ENCODE measurements around the gene PCSK6. TPM values are rescaled to one million over a fixed set of nuclear protein-coding genes. Genes with fewer than 3 reads are reported as not detected.

PCSK6 gene
- total and polyA plus RNA-seq, 2 of the 8 experiments (the other 6 are each of a cell fraction or from before 2014, with no cell fraction given): 1.9 to 4.0 TPM

DNA sequence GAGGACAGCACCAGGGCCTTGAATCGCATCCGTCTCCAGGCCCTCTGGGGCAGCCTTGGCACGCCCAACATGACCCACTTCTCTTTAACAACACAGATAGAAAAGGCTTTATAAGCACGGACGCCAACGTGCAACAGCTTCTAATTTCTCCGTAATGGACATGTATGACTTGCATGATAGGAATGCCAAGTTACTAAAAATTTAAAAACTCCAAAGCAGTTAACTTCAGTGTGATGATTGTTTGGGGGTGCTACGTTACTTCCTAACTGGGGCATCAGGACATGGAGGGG is 163.5 kb downstream of the PCSK6 start:
- Histone ChIP-seq H3K4me2 (ENCODE audit: insufficient read depth in 1 of 2, low read depth in 2 of 2, low read length in 2 of 2) (no peak overlapping the region), H3K9ac (replicated peaks in 1 of 4; ENCODE audit: extremely low read depth in 1 of 4, low read depth in 3 of 4, low read length in 3 of 4) (no peak overlapping the region), H4K8ac (ENCODE audit: extremely low read depth, insufficient read depth, low read length) (no peak overlapping the region), H3K56ac (replicated peaks; ENCODE audit: insufficient read length, low read depth, low read length) (no peak overlapping the region), H3K79me1 (ENCODE audit: low read depth, low read length) (no peaks in the 10 kb centered on the region), H3K23me2 (ENCODE audit: low read depth, low read length) (no peaks in the 10 kb centered on the region), H3K4ac (replicated peaks; ENCODE audit: insufficient read length, low read depth, low read length) (no peak overlapping the region), H2BK5ac (ENCODE audit: low read depth, low read length) (no peak overlapping the region), H2BK20ac (ENCODE audit: low read length) (no peak overlapping the region), H3K27me3 (replicated peaks in 1 of 4; ENCODE audit: control insufficient read depth in 3 of 4, extremely low read depth in 1 of 4, insufficient read depth in 3 of 4, low read length in 3 of 4) (peaks cover 0 to 9% (median 7%) of the 10 kb centered on the region in 4 experiments; a peak in 4 of 7 replicates), H2AFZ (ENCODE audit: low read length) (no peak overlapping the region), H3K79me2 (ENCODE audit: control insufficient read depth in 1 of 2, insufficient read depth in 2 of 2, low read length in 2 of 2) (no peaks in the 10 kb centered on the region), H2BK12ac (ENCODE audit: low read depth, low read length) (no peak overlapping the region), H3K4me3 (ENCODE audit: extremely low read depth in 1 of 4, insufficient read depth in 2 of 4, low read depth in 3 of 4, low read length in 4 of 4) (no peak overlapping the region), H3K36me3 (ENCODE audit: control insufficient read depth in 2 of 4, insufficient read depth in 4 of 4, low read length in 3 of 4) (no peaks in the 10 kb centered on the region), H3K27ac (ENCODE audit: low read depth, low read length) (no peak overlapping the region), H2AK5ac (ENCODE audit: low read depth, low read length) (no peak overlapping the region), H4K91ac (replicated peaks; ENCODE audit: insufficient read length, low read length) (no peak overlapping the region), H4K5ac (ENCODE audit: insufficient read length, low read depth, low read length) (no peak overlapping the region), H3K4me1 (replicated peaks in 1 of 4; ENCODE audit: control insufficient read depth in 3 of 4, insufficient read depth in 4 of 4, low read length in 3 of 4) (peaks cover 0 to 3% (median under 1%) of the 10 kb centered on the region in 4 experiments; a peak in 1 of 7 replicates), H3K9me3 (ENCODE audit: insufficient read depth in 2 of 2, low read depth in 1 of 2, low read length in 1 of 2) (no peaks in the 10 kb centered on the region), H4K20me1 (replicated peaks in 1 of 2; ENCODE audit: control insufficient read depth in 1 of 2, insufficient read depth in 2 of 2, low read length in 2 of 2) (no peaks in the 10 kb centered on the region), H2BK15ac (ENCODE audit: low read length) (no peak overlapping the region), H3K18ac (ENCODE audit: extremely low read depth, low read length) (no peak overlapping the region), H2BK120ac (replicated peaks; ENCODE audit: low read depth, low read length) (no peak overlapping the region), H3K14ac (ENCODE audit: insufficient read length) (no peak overlapping the region), H3K23ac (ENCODE audit: insufficient read length) (no peak overlapping the region)
- CTCF ChIA-PET (ENCODE audit: partially characterized antibody): interaction anchor here (0.6 to 1.7 kb wide), 4 partner anchors 22 to 315 kb away, joined by 3 to 7 read pairs (median 4); no protein-coding TSS in a partner anchor
- no peak for DNase-seq (ENCODE audit: low read depth in 1 of 2, low spot score in 2 of 2)
- POLR2A ChIA-PET (ENCODE audit: partially characterized antibody): no interaction called here
- FAIRE-seq: no peak
- TF ChIP-seq SP2 (IDR thresholded peaks at IDR 0.05; ENCODE audit: low read length) (no peak), SP4 (IDR thresholded peaks at IDR 0.05; ENCODE audit: low read length) (no peak), CBX8 (IDR thresholded peaks at IDR 0.05; ENCODE audit: borderline replicate concordance, low read depth, low read length) (no peak), KDM1A (IDR thresholded peaks at IDR 0.05; ENCODE audit: borderline replicate concordance, low read length) (no peak), NRF1 (IDR thresholded peaks at IDR 0.05; ENCODE audit: low read depth, low read length) (no peak), CREB1 (IDR thresholded peaks at IDR 0.05) (no peak), KDM5A (IDR thresholded peaks at IDR 0.05; ENCODE audit: low read length) (no peak), ZNF274 (IDR thresholded peaks at IDR 0.05; ENCODE audit: borderline replicate concordance, extremely low read depth, low read length) (no peak), HDAC6 (IDR thresholded peaks at IDR 0.05; ENCODE audit: low read depth, low read length) (no peak), ASH2L (IDR thresholded peaks at IDR 0.05; ENCODE audit: low read length) (no peak)
- TF ChIP-seq, protein P1, sequence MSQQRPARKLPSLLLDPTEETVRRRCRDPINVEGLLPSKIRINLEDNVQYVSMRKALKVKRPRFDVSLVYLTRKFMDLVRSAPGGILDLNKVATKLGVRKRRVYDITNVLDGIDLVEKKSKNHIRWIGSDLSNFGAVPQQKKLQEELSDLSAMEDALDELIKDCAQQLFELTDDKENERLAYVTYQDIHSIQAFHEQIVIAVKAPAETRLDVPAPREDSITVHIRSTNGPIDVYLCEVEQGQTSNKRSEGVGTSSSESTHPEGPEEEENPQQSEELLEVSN (IDR thresholded peaks at IDR 0.05): no peak
- TF ChIP-seq, protein P2, sequence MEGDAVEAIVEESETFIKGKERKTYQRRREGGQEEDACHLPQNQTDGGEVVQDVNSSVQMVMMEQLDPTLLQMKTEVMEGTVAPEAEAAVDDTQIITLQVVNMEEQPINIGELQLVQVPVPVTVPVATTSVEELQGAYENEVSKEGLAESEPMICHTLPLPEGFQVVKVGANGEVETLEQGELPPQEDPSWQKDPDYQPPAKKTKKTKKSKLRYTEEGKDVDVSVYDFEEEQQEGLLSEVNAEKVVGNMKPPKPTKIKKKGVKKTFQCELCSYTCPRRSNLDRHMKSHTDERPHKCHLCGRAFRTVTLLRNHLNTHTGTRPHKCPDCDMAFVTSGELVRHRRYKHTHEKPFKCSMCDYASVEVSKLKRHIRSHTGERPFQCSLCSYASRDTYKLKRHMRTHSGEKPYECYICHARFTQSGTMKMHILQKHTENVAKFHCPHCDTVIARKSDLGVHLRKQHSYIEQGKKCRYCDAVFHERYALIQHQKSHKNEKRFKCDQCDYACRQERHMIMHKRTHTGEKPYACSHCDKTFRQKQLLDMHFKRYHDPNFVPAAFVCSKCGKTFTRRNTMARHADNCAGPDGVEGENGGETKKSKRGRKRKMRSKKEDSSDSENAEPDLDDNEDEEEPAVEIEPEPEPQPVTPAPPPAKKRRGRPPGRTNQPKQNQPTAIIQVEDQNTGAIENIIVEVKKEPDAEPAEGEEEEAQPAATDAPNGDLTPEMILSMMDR (IDR thresholded peaks at IDR 0.05; ENCODE audit: control extremely low read depth in 1 of 3, insufficient read depth in 1 of 3, low read depth in 1 of 3, low read length in 3 of 3): no peak
- WGBS, 2 experiments (ENCODE audit: extremely low coverage in 1 of 2, insufficient coverage in 1 of 2, insufficient read length in 1 of 2, insufficient replicate concordance in 2 of 2, low coverage in 1 of 2, low lambda C conversion rate in 2 of 2, missing lambda C conversion rate in 1 of 2): 90% methylated on average over 8 of the region's 8 CpGs; no CpG with 5 or more reads in 1 of the 2 experiments

Data from H1 (cell line).